Measurements from ENCODE around the gene HSPA5.

DNA sequence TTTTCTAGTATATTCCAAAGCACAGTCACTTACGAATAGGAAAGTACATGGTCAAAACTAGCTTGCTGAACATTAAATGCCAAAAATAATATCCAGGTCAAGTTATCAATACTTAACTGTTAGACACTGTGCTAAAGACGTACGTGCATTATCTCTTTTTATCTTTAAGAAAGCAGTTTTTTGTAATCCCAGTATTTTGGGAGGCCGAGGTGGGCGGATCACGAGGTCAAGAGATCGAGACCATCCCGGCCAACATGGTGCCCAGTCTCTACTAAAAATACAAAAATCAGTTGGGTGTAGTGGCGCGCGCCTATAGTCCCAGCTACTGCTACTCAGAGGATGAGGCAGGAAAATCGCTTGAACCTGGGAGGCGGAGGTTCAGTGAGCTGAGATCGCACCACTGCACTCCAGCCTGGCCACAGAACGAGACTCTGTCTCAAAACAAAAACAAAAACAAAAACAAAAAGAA, 2.7 kb upstream of the HSPA5 start:
- TF ChIP-seq, protein P1, sequence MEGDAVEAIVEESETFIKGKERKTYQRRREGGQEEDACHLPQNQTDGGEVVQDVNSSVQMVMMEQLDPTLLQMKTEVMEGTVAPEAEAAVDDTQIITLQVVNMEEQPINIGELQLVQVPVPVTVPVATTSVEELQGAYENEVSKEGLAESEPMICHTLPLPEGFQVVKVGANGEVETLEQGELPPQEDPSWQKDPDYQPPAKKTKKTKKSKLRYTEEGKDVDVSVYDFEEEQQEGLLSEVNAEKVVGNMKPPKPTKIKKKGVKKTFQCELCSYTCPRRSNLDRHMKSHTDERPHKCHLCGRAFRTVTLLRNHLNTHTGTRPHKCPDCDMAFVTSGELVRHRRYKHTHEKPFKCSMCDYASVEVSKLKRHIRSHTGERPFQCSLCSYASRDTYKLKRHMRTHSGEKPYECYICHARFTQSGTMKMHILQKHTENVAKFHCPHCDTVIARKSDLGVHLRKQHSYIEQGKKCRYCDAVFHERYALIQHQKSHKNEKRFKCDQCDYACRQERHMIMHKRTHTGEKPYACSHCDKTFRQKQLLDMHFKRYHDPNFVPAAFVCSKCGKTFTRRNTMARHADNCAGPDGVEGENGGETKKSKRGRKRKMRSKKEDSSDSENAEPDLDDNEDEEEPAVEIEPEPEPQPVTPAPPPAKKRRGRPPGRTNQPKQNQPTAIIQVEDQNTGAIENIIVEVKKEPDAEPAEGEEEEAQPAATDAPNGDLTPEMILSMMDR (optimal IDR thresholded peaks at IDR 0.05 in 1 of 3, IDR thresholded peaks at IDR 0.05 in 1 of 3, conservative IDR thresholded peaks at IDR 0.05 in 1 of 3; ENCODE audit: extremely low read depth in 1 of 3, insufficient read depth in 2 of 3, low read length in 3 of 3), result no peak
- no peak for TF ChIP-seq EZH2 (IDR thresholded peaks at IDR 0.05; ENCODE audit: low read length)
